WTC11 (cell line): ENCODE data around the gene KCNV2. TPM values are rescaled to one million over a fixed set of nuclear protein-coding genes. Genes with fewer than 3 reads are reported as not detected.

ENCODE experiments used
- ATAC-seq: fragments of 200-7000 bp; cut with Tn5 transposase; 2 replicates; pipeline ENCODE4 v1.10.0; 2021; ENCODE audit warnings: mild to moderate bottlenecking, moderate library complexity
- CTCF ChIA-PET: fragments of 300-600 bp; sonication (Branson Sonifier 250); formaldehyde crosslinking; loops from one replicate; lab custom pipeline; 2021; ENCODE audit warnings: antibody characterized with exemption; lab: Charles Lee
- POLR2A ChIA-PET: fragments of 350-600 bp; sonication (Branson Sonifier 250); formaldehyde crosslinking; loops from one replicate; lab custom pipeline; 2021; ENCODE audit warnings: antibody characterized with exemption; lab: Charles Lee
- DNase-seq: peaks from one replicate; pipeline ENCODE4 v3.0.0; 2021; ENCODE audit warnings: low spot score
- H3K27ac Mint-ChIP-seq: 2 replicates; pipeline ENCODE4 v1.8.0; 2021; ENCODE audit warnings: mixed read lengths
- H3K27me3 Mint-ChIP-seq: 2 replicates; pipeline ENCODE4 v1.8.0; 2021; ENCODE audit warnings: low read depth, mild to moderate bottlenecking, moderate library complexity, mixed read lengths
- H3K36me3 Mint-ChIP-seq: 2 replicates; pipeline ENCODE4 v1.8.0; 2021; ENCODE audit warnings: mixed read lengths
- H3K4me1 Mint-ChIP-seq: 2 replicates; pipeline ENCODE4 v1.8.0; 2022; ENCODE audit warnings: mixed read lengths
- H3K4me3 Mint-ChIP-seq: 2 replicates; pipeline ENCODE4 v1.8.0; 2021; ENCODE audit warnings: mild to moderate bottlenecking, moderate library complexity, mixed read lengths
- H3K9me3 Mint-ChIP-seq: 2 replicates; pipeline ENCODE4 v1.8.0; 2021; ENCODE audit warnings: mixed read lengths
- CTCF ChIP-seq: fragments of 200-600 bp; IDR thresholded peaks from 2 replicates; pipeline ENCODE4 v1.8.0; 2022; ENCODE audit warnings: antibody characterized with exemption
- FOXJ3 ChIP-seq: sonication (generic); formaldehyde crosslinking; IDR thresholded peaks from 2 replicates; pipeline ENCODE4 v1.9.0; 2021; ENCODE audit warnings: missing genetic modification reagents, mild to moderate bottlenecking, borderline replicate concordance
- GABPB1 ChIP-seq: sonication (generic); formaldehyde crosslinking; IDR thresholded peaks from 2 replicates; pipeline ENCODE4 v1.8.1; 2023; ENCODE audit warnings: mild to moderate bottlenecking, missing genetic modification reagents
- KAT7 ChIP-seq: sonication (generic); formaldehyde crosslinking; IDR thresholded peaks from 2 replicates; pipeline ENCODE4 v1.8.1; 2023; ENCODE audit warnings: missing genetic modification reagents, mild to moderate bottlenecking, borderline replicate concordance
- MYBL2 ChIP-seq: sonication (generic); formaldehyde crosslinking; IDR thresholded peaks from 2 replicates; pipeline ENCODE4 v1.8.1; 2023; ENCODE audit warnings: mild to moderate bottlenecking, moderate library complexity, missing genetic modification reagents
- NFYB ChIP-seq: sonication (generic); formaldehyde crosslinking; conservative IDR thresholded peaks from 2 replicates; pipeline ENCODE4 v1.8.0; 2022; ENCODE audit warnings: low read depth, missing genetic modification reagents
- PRRX2 ChIP-seq: fragments of 250-450 bp; sonication (Bioruptor Pico); IDR thresholded peaks from 2 replicates; pipeline ENCODE4 v1.8.0; 2021; ENCODE audit warnings: mild to moderate bottlenecking
- RELA ChIP-seq: sonication (generic); formaldehyde crosslinking; IDR thresholded peaks from 2 replicates; pipeline ENCODE4 v1.8.1; 2022; ENCODE audit warnings: missing genetic modification reagents, mild to moderate bottlenecking, borderline replicate concordance
- RORB ChIP-seq: fragments of 250-450 bp; sonication (Bioruptor Pico); IDR thresholded peaks from 2 replicates; pipeline ENCODE4 v1.9.0; 2021; ENCODE audit warnings: mild to moderate bottlenecking
- SP1 ChIP-seq: sonication (generic); formaldehyde crosslinking; conservative IDR thresholded peaks from 2 replicates; pipeline ENCODE4 v1.8.1; 2022; ENCODE audit warnings: missing genetic modification reagents
- TCF7 ChIP-seq: sonication (generic); formaldehyde crosslinking; IDR thresholded peaks from 2 replicates; pipeline ENCODE4 v1.8.0; 2022; ENCODE audit warnings: mild to moderate bottlenecking, low read depth, missing genetic modification reagents, moderate library complexity
- ZBTB21 ChIP-seq: sonication (generic); formaldehyde crosslinking; IDR thresholded peaks from 2 replicates; pipeline ENCODE4 v1.8.1; 2023; ENCODE audit warnings: mild to moderate bottlenecking, missing genetic modification reagents, borderline replicate concordance
- ZMAT4 ChIP-seq: fragments of 250-450 bp; sonication (Bioruptor Pico); IDR thresholded peaks from 2 replicates; pipeline ENCODE4 v1.9.0; 2021; ENCODE audit warnings: mild to moderate bottlenecking
- ZNF317 ChIP-seq: sonication (generic); formaldehyde crosslinking; IDR thresholded peaks from 2 replicates; pipeline ENCODE4 v1.8.1; 2023; ENCODE audit warnings: low read depth, mild to moderate bottlenecking, moderate library complexity, missing genetic modification reagents, borderline replicate concordance
- total RNA-seq: library from RNA; stranded (reverse); gene quantifications from 3 replicates; pipeline ENCODE4 v1.2.3, GENCODE V29; 2021
- TF ChIP-seq, protein P1 (sequence below): sonication (generic); formaldehyde crosslinking; conservative IDR thresholded peaks from 2 replicates; pipeline ENCODE4 v1.8.1; 2023; ENCODE audit warnings: mild to moderate bottlenecking, low read depth, missing genetic modification reagents, moderate library complexity
- TF ChIP-seq, protein P2 (sequence below): sonication (generic); formaldehyde crosslinking; IDR thresholded peaks from 2 replicates; pipeline ENCODE4 v1.8.1; 2023; ENCODE audit warnings: mild to moderate bottlenecking, missing genetic modification reagents, borderline replicate concordance
- TF ChIP-seq, protein P3 (sequence below): sonication (generic); formaldehyde crosslinking; IDR thresholded peaks from 2 replicates; pipeline ENCODE4 v1.8.0; 2022; ENCODE audit warnings: mild to moderate bottlenecking, missing genetic modification reagents
- TF ChIP-seq, protein P4 (sequence below): fragments of 250-450 bp; sonication (Bioruptor Pico); IDR thresholded peaks from 2 replicates; pipeline ENCODE4 v1.9.0; 2021; ENCODE audit warnings: mild to moderate bottlenecking, borderline replicate concordance
- TF ChIP-seq, protein P5 (sequence below): sonication (generic); formaldehyde crosslinking; IDR thresholded peaks from 2 replicates; pipeline ENCODE4 v1.8.1; 2022; ENCODE audit warnings: missing genetic modification reagents, borderline replicate concordance
- TF ChIP-seq, protein P6 (sequence below): sonication (generic); formaldehyde crosslinking; IDR thresholded peaks from 2 replicates; pipeline ENCODE4 v1.8.1; 2023; ENCODE audit warnings: mild to moderate bottlenecking, missing genetic modification reagents

KCNV2 gene
- total RNA-seq, 1 experiment from 2014 or later: not detected

DNA sequence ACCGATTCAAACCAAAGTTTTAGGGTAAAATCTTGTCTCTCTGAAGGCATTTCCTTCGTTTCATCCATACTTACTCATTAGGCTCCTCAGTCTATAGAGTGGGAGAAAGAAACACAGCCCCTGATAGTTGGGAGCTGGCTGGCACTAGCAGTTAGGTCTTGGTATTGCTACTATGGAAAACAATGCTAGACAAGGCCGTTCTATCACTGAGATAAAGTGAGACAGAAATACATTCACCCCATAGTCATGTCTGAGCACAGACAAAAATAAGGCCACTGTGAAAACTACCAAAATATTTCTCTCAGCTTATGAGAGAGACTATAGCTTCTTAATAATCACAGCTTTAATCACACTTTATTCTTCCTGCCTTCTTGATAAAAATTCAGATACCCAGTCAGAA is 28.7 kb upstream of the KCNV2 start (continued):
- TF ChIP-seq KAT7 (CRISPR knock-in tag) (no peak), CTCF (no peak), GABPB1 (CRISPR knock-in tag) (no peak), SP1 (CRISPR knock-in tag) (no peak), ZNF317 (CRISPR knock-in tag) (no peak), MYBL2 (CRISPR knock-in tag) (no peak)
- TF ChIP-seq, protein P1, sequence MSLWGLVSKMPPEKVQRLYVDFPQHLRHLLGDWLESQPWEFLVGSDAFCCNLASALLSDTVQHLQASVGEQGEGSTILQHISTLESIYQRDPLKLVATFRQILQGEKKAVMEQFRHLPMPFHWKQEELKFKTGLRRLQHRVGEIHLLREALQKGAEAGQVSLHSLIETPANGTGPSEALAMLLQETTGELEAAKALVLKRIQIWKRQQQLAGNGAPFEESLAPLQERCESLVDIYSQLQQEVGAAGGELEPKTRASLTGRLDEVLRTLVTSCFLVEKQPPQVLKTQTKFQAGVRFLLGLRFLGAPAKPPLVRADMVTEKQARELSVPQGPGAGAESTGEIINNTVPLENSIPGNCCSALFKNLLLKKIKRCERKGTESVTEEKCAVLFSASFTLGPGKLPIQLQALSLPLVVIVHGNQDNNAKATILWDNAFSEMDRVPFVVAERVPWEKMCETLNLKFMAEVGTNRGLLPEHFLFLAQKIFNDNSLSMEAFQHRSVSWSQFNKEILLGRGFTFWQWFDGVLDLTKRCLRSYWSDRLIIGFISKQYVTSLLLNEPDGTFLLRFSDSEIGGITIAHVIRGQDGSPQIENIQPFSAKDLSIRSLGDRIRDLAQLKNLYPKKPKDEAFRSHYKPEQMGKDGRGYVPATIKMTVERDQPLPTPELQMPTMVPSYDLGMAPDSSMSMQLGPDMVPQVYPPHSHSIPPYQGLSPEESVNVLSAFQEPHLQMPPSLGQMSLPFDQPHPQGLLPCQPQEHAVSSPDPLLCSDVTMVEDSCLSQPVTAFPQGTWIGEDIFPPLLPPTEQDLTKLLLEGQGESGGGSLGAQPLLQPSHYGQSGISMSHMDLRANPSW (CRISPR knock-in tag): no peak

DNA sequence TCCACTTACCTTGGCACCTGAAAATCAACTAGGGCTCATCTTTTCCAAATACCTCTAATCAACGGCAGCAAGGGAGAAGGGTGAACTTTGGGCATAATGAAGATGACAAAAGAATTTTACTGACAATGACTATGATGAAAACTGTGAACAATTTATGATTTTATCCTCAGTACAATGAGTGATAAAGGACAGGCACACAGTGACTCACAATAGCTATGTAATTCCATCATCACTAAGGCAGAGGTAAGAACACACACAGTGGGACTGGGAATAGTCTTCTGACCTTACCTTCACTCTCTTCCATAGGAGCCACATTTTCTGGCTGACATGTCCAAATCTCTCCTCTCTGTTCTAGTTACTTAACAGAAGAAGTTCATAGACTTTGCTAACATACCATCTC is 26.1 kb upstream of the KCNV2 start:
- Mint-ChIP-seq H3K4me3 (no peak overlapping the region), H3K4me1 (peaks cover 4% of the 10 kb centered on the region), H3K27ac (no peak overlapping the region), H3K9me3 (no peaks in the 10 kb centered on the region), H3K27me3 (no peaks in the 10 kb centered on the region), H3K36me3 (no peaks in the 10 kb centered on the region)
- TF ChIP-seq, protein P2, sequence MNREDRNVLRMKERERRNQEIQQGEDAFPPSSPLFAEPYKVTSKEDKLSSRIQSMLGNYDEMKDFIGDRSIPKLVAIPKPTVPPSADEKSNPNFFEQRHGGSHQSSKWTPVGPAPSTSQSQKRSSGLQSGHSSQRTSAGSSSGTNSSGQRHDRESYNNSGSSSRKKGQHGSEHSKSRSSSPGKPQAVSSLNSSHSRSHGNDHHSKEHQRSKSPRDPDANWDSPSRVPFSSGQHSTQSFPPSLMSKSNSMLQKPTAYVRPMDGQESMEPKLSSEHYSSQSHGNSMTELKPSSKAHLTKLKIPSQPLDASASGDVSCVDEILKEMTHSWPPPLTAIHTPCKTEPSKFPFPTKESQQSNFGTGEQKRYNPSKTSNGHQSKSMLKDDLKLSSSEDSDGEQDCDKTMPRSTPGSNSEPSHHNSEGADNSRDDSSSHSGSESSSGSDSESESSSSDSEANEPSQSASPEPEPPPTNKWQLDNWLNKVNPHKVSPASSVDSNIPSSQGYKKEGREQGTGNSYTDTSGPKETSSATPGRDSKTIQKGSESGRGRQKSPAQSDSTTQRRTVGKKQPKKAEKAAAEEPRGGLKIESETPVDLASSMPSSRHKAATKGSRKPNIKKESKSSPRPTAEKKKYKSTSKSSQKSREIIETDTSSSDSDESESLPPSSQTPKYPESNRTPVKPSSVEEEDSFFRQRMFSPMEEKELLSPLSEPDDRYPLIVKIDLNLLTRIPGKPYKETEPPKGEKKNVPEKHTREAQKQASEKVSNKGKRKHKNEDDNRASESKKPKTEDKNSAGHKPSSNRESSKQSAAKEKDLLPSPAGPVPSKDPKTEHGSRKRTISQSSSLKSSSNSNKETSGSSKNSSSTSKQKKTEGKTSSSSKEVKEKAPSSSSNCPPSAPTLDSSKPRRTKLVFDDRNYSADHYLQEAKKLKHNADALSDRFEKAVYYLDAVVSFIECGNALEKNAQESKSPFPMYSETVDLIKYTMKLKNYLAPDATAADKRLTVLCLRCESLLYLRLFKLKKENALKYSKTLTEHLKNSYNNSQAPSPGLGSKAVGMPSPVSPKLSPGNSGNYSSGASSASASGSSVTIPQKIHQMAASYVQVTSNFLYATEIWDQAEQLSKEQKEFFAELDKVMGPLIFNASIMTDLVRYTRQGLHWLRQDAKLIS: no peak
- no peak for TF ChIP-seq ZBTB21
- TF ChIP-seq, protein P3, sequence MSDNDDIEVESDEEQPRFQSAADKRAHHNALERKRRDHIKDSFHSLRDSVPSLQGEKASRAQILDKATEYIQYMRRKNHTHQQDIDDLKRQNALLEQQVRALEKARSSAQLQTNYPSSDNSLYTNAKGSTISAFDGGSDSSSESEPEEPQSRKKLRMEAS (CRISPR knock-in tag): no peak
- TF ChIP-seq, protein P4, sequence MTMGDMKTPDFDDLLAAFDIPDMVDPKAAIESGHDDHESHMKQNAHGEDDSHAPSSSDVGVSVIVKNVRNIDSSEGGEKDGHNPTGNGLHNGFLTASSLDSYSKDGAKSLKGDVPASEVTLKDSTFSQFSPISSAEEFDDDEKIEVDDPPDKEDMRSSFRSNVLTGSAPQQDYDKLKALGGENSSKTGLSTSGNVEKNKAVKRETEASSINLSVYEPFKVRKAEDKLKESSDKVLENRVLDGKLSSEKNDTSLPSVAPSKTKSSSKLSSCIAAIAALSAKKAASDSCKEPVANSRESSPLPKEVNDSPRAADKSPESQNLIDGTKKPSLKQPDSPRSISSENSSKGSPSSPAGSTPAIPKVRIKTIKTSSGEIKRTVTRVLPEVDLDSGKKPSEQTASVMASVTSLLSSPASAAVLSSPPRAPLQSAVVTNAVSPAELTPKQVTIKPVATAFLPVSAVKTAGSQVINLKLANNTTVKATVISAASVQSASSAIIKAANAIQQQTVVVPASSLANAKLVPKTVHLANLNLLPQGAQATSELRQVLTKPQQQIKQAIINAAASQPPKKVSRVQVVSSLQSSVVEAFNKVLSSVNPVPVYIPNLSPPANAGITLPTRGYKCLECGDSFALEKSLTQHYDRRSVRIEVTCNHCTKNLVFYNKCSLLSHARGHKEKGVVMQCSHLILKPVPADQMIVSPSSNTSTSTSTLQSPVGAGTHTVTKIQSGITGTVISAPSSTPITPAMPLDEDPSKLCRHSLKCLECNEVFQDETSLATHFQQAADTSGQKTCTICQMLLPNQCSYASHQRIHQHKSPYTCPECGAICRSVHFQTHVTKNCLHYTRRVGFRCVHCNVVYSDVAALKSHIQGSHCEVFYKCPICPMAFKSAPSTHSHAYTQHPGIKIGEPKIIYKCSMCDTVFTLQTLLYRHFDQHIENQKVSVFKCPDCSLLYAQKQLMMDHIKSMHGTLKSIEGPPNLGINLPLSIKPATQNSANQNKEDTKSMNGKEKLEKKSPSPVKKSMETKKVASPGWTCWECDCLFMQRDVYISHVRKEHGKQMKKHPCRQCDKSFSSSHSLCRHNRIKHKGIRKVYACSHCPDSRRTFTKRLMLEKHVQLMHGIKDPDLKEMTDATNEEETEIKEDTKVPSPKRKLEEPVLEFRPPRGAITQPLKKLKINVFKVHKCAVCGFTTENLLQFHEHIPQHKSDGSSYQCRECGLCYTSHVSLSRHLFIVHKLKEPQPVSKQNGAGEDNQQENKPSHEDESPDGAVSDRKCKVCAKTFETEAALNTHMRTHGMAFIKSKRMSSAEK (CRISPR knock-in tag): no peak
- no peak for TF ChIP-seq TCF7 (CRISPR knock-in tag)
- TF ChIP-seq, protein P5, sequence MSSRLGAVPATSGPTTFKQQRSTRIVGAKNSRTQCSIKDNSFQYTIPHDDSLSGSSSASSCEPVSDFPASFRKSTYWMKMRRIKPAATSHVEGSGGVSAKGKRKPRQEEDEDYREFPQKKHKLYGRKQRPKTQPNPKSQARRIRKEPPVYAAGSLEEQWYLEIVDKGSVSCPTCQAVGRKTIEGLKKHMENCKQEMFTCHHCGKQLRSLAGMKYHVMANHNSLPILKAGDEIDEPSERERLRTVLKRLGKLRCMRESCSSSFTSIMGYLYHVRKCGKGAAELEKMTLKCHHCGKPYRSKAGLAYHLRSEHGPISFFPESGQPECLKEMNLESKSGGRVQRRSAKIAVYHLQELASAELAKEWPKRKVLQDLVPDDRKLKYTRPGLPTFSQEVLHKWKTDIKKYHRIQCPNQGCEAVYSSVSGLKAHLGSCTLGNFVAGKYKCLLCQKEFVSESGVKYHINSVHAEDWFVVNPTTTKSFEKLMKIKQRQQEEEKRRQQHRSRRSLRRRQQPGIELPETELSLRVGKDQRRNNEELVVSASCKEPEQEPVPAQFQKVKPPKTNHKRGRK (CRISPR knock-in tag): no peak
- TF ChIP-seq, protein P6, sequence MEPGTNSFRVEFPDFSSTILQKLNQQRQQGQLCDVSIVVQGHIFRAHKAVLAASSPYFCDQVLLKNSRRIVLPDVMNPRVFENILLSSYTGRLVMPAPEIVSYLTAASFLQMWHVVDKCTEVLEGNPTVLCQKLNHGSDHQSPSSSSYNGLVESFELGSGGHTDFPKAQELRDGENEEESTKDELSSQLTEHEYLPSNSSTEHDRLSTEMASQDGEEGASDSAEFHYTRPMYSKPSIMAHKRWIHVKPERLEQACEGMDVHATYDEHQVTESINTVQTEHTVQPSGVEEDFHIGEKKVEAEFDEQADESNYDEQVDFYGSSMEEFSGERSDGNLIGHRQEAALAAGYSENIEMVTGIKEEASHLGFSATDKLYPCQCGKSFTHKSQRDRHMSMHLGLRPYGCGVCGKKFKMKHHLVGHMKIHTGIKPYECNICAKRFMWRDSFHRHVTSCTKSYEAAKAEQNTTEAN (CRISPR knock-in tag): no peak
- TF ChIP-seq FOXJ3 (CRISPR knock-in tag): no peak
- no peak for TF ChIP-seq ZMAT4 (CRISPR knock-in tag)
- TF ChIP-seq RORB (CRISPR knock-in tag): no peak
- TF ChIP-seq NFYB (CRISPR knock-in tag): no peak
- TF ChIP-seq RELA: no peak
- TF ChIP-seq PRRX2 (CRISPR knock-in tag): no peak
- no peak for ATAC-seq
- POLR2A ChIA-PET: no interaction called here
- CTCF ChIA-PET: no interaction called here
- no peak for DNase-seq
